NCI-H2029 (cell line): ENCODE results near the gene PIH1D2.
A peak's percentile ranks its signal among the peaks of the same experiment; 100 is the strongest.
"Not testable (repeated sequence)": the region's sequence is repeated elsewhere in the genome, so short reads cannot be mapped to it uniquely, and the experiment has no call there.

ENCODE experiments used
- DNase-seq: peaks from one replicate; lab custom pipeline; 2025; lab: John Stamatoyannopoulos, UW

Gene PIH1D2

GRCh38 chr11:112057170-112057569 lies 16.6 kb downstream of the PIH1D2 start:
- no peak for DNase-seq

GRCh38 chr11:112051768-112052167 lies 22.0 kb downstream of the PIH1D2 start:
- DNase-seq, result no peak

- no peak for DNase-seq
Observed at GRCh38 chr11:112050721-112051120, 23.1 kb downstream of the PIH1D2 start.

GRCh38 chr11:112049777-112050176 lies 24.0 kb downstream of the PIH1D2 start:
- no peak for DNase-seq

GRCh38 chr11:112048256-112048655 lies 25.6 kb downstream of the PIH1D2 start:
- DNase-seq, result not testable (repeated sequence)

- DNase-seq, result not testable (repeated sequence)
Observed at GRCh38 chr11:112046647-112047046, 27.2 kb downstream of the PIH1D2 start.

- DNase-seq, result no peak
Observed at GRCh38 chr11:112044961-112045360, 28.9 kb downstream of the PIH1D2 start.

GRCh38 chr11:112042961-112043304 lies 30.9 kb downstream of the PIH1D2 start:
- DNase-seq, result no peak

GRCh38 chr11:112042161-112042960 lies 31.5 kb downstream of the PIH1D2 start:
- no peak for DNase-seq

- DNase-seq, result no peak
Observed at GRCh38 chr11:112037527-112037926, 36.3 kb downstream of the PIH1D2 start.

GRCh38 chr11:112033902-112034301 lies 39.9 kb downstream of the PIH1D2 start:
- no peak for DNase-seq

- no peak for DNase-seq
Observed at GRCh38 chr11:112029460-112029859, 44.4 kb downstream of the PIH1D2 start.

- DNase-seq, result not testable (repeated sequence)
Observed at GRCh38 chr11:112026784-112027410, 46.9 kb downstream of the PIH1D2 start.

- DNase-seq, result no peak
Observed at GRCh38 chr11:112025707-112026106, 48.1 kb downstream of the PIH1D2 start.

- DNase-seq, result peak; percentile 79
Observed at GRCh38 chr11:112024773-112025678, 48.8 kb downstream of the PIH1D2 start, which contains the start of gene DLAT. Gene DLAT, plus strand, starts transcription at chr11:112025408. Its CDS starts 65 bp downstream, at chr11:112025473.

- no peak for DNase-seq
Observed at GRCh38 chr11:112024178-112024772, 49.5 kb downstream of the PIH1D2 start.

GRCh38 chr11:112023104-112023503 lies 50.7 kb downstream of the PIH1D2 start:
- DNase-seq, result no peak

GRCh38 chr11:112019066-112019465 lies 54.8 kb downstream of the PIH1D2 start:
- DNase-seq, result no peak
